HG02885 (cell line): Measurements from ENCODE around the gene ZNF618.

Experiments used
- ATAC-seq: cut with Tn5 transposase; IDR thresholded peaks from one replicate; pipeline ENCODE4 v1.9.1; 2021; ENCODE audit warnings: mild to moderate bottlenecking; ENCODE audit not compliant: unreplicated experiment, poor library complexity

Gene ZNF618

DNA sequence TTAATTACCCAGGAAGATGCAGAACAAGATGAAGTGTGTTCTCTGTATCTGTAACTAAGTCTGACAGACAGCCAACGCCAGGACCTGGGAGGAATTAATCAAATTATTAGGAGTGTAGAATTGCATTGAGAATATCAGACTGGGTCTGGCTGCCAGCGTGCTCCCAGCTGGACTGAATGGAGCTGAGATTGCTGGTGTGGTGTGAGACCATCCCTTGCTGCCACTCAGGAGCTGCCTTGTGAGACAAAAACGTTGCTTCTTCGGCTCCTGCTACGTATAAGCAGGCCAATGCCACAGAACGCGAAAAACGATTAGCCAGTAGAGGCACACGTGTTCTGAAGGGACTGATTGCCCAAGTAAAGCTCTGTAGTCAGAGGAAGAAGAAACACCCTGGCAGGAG lies 135.2 kb downstream of the ZNF618 start:
- ATAC-seq, result no peak

DNA sequence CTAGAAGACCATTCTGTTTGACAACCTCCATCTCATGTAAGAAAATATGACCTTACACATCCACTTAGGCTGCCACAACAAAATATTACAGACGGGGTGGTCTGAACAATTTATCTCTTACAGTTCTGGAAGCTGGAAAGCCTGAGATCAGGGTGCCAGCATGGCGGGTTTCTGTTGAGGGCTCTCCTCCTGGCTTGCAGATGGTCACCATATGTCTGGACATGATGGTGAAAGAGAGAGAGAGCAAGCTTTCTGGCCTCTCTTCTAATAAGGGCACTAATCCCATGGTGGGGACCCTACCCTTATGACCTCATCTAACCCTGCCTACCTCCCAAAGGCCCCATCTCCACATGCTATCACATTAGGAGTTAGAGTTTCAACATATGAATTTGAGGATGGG lies 136.0 kb downstream of the ZNF618 start:
- ATAC-seq, result no peak

DNA sequence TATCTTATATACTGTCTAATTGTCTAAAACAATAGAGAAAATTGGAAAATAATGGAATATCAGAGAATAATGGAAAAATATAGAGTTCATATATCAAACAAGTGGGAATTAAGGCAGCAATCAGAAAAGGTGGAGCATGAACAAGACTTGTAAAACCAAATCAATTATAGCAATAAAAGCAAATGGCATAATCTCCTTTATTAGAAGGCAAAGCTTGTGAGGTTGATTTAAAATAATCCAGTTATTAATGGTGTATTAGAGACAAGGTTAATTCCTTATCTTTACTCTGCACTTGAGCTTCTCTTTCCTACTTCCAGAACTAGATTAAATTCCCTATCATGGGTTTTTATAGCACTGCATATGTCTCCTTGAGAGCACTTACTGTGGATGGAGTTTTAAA lies 137.9 kb downstream of the ZNF618 start:
- ATAC-seq, result no peak

DNA sequence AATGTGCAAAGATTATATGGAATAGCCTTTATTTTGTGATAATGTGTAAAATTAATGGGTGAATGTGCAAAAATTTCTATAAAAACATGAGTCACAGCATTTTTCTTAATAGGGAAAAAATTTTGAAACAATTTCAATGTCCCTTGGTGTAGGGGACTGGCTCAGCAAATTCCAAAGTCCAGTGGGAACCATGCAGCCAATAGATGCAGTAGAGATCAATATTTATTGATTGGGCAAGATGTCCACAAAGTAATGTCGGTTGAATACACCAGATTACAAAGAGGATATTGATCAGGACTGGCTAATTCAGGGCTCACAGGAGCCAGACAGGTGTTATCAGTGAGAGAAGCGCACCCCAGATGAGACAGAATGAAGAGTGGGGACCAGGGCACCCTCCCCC lies 139.5 kb downstream of the ZNF618 start:
- no peak for ATAC-seq

DNA sequence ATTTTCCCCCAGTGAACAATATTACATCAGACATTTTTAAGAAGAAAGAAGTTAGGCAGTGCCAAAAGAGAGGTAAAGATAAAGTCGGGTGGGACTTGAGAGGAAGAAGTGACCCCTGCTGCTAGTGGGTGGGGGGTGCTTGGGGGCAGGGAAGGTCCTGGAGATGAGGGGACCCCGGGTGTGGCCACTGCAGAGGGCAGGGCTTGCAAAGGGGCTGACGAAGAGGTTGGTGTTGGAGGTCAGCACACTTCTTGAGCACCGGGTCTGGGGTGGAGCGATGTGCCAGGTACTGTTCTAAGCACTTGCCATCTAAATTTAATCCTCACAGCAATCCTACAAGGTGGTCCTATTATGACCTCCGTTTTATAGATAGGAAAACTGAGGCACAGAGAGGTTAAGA lies 140.0 kb downstream of the ZNF618 start:
- no peak for ATAC-seq

DNA sequence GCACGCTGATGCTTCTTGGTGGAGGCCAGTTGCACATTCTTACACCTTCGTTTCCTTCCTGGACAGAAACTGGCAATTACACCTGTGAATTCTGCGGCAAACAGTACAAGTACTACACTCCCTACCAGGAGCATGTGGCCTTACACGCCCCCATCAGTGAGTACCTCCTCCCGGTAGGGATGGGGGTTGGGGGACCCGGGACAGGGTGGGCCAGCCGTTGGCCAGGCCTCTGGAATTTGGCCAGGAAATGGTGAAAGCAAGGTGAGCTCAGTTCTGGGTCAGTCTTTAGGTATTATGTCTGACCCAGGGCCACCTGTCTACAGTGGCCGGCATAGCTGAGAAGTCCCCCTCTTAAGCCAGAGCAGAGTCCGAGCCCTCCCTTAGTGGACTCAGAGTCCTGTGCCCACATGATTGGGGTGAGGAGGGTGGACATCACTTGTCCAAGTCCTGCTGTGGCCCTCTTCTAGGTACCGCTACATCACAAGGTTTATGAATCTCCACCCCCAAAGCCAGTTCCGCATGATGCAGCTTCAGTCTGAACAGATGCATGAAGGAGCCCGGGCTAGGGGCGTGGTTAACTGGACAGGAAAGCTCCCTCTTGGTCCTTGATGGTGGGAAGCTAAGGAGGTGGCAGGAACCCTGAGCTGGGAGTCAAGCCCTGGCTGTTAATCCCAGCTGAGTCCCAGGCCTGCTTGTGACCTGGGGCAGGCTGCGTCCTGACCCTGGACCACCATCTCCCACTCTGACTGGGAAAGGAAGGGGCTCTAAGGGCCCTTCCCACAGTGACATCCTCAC lies 140.7 kb downstream of the ZNF618 start:
- ATAC-seq, result no peak

DNA sequence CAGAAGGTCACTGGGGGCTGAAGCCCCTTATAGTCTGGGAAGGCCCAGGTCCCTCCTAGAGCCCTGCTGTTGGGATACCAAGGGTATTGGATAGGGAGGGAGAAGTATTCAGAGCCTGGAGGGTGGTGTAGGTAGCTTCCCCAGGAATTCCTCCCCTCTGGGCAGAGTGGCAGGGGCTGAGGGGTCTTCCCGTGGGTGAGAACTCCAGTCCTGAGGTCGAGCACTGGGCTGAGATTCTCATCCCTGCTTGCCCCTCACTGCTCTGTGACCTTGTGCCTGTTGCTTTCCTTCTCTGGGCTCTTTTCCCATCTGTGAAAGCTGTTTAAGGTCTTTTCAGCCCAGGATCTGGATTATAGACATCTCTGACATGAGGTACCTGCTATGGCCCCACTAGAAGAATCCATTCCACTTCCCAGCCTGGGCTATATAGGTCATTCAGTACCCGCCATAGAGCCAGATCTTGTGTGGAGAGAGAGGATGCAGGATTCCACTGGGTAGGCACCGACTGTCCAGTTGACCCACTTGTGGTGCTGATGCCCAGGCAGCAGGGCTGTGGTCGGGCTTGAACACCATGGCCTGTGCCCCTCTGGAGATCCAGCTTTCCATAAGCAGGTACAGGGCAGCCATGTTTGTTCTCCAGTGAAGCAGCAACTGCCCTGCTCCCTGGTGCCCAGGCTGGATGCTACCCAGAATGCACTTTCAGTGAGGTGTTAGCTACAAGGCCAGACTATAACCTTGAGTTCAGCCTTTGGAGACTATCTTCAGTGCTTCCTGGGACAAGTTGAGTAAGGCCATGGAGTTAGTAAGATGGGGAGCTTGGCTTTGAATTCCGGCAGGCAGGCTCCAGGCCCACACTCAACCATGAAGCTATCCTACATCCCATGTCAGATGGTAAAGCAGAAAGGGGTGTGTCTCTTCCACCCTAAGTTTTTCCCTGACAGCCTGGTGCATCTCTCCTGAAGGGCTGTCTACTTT lies 141.9 kb downstream of the ZNF618 start:
- no peak for ATAC-seq

DNA sequence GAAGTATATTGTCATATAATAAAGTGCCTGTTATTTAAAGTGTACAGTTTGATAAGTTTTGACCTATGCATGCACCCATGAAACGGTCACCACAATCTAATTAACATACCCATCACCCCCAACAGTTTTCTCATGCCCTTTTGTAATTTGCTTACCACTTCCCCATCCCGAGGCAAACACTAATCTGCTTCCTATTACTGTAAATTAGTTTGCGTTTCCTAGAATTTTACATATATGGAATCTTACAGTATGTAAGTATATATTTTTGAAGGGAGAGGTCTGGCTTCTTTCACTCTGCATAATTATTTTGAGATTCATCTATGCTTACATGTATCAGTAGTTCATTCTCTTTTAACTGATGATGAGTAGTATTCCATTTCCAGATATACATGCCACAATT lies 145.5 kb downstream of the ZNF618 start:
- no peak for ATAC-seq

DNA sequence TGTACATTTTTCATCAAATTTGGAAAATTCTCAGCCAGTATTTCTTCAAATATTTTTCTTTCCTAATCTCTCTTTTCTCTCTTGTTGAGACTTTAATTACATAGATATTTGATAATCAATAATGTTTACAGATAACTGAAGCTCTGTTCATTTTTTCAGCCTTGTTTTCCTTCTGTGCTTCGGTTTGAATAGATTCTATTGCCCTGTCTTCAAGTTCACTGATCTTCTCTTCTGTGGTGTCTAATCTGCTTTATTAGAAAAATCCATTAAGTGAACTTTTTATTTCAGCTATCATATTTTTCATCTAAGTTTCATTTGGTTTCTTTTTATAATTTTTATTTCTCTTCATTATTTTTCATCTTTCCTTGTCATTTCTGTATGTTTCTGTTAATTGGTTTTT lies 147.9 kb downstream of the ZNF618 start:
- no peak for ATAC-seq

DNA sequence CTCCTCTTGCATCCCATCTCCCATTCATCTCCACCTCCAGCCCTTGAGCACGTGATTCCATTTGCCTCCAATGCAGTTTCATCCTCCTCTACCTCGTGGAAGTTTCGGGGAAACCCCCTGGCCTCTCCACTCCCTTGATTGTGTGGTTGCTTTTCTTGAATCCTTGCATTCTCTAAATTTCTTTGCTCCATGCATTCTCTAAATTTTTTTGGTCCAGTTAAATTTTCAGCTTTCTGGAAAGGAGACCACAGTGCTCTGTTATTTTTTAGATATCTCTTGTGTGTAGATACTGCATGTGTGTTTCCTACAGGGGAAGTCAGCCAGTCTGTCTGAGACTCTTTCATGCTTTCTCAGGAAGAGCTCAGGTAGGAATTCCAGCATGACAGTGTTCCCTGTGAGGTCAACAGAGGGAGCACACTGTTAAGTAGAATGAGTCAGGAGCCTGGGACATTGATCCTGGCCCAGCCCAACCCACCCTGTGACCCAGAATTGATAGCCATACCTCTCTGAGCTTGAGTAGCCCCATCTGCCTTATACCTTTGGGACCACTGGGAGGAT lies 149.2 kb downstream of the ZNF618 start:
- ATAC-seq, result no peak

DNA sequence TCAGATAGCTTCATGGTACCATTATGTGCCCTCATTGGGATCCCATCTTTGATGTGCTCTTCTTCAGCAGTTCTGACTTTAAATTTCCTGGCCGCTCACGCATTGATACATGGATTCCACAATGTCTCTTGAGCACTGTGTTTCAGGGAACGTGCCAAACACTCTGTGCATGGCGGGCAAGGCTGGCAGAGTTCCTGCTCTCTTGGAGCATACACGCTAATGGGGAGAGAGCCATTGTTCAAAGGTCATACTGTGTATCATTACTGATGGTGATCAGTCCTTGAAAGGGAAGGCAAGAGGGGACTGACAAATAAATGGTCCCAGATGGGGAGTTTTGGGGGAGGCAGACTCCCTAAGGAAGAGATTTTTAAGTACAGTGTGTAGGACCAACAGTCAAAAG lies 149.7 kb downstream of the ZNF618 start:
- no peak for ATAC-seq

DNA sequence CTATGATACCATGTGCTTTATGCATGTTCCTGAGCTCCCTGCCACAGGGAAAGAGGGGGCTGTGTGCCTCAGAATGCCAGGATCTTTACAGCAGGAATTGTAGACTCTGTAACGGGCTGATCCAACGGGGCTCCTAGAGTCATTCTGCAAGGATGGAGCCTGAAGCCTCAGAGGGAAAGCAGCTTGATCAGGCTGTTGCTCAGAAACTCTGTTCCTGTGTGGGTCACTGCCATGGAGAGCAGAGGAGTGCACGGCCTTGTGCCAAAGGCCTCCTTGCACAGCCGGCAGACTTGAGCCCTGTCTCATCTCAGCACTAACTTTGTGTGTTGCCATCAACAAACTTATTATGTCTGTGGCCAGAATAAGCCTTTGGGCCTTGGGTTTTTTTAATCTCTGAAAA lies 150.2 kb downstream of the ZNF618 start:
- ATAC-seq, result no peak

DNA sequence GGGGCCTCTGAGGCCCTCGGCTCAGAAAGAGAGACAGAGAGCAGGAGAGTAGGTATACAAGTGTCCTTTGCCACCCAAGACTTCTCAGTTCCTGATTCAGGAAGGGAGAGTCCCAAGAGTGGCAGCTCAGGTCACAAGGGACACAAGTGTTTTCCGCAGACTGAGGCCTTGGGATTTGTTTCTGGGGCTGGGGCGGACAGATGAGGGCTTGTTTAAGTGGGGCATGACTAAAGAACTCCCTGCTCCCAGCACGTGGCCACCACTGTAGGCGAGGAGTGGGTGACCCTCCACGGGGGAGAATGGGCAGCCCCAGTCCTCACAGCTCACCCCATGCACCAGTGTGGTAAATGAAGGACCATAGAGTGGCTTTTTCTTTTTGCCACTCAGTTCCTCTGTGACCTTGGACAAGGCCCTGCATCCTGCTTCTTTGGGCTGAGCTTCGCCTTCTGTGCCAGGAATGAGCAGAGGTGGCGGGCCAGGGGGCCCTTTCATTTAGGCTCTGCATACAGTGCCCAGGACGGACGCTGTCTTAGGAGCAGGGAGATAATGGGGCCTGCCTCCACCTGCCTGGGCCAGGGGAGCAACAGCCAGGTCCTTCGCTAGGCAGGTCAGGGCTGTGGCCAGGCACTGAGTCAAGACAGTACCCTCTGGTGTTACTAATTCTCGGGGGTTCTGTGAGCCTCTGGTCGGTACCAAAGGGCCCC lies 151.2 kb downstream of the ZNF618 start:
- no peak for ATAC-seq

DNA sequence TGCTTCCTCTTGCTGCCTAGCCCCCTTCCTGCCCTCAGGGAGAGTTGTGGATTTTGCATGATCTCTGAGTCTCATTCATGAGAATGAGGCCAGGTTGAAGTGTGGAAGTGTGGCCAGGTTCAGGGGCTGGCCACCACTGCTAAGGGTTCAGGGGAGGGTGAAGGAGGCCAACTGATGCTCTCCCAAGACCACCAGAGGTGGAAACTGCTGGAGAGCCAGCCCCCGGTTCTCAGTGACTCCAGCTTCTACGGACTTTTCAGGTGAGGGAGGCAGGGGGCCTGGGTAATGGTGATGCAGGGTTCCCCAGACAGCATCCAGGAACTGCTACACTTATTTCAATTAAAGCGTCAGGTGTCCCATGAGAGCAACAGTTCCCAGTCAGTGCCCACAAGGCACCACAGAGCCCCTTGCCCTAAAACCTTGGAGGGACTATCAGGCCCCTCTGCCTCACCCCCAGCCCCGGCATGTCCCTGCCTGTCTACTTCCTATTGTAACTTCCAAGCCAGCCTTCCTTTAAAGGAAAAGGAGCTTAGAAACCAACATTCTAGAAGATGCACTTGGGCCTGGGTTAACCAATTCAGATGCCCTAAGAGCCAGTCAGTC lies 151.9 kb downstream of the ZNF618 start:
- ATAC-seq, result no peak

DNA sequence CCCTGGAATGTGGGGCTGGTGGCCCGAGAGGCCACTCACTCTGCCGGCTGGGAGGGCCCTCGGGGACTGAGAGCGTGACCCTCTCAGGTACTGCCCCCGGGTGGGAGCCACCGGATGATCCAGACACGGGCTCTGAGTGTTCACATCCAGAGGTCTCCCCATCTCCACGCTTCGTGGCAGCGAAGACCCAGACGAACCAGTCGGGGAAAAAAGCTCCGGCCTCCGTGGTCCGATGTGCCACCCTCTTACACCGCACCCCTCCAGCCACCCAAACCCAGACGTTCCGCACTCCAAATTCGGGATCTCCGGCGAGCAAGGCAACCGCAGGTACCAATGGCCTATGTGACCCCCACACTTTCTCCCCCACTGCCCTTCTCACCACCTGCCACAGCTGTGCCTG lies 152.5 kb downstream of the ZNF618 start:
- no peak for ATAC-seq

DNA sequence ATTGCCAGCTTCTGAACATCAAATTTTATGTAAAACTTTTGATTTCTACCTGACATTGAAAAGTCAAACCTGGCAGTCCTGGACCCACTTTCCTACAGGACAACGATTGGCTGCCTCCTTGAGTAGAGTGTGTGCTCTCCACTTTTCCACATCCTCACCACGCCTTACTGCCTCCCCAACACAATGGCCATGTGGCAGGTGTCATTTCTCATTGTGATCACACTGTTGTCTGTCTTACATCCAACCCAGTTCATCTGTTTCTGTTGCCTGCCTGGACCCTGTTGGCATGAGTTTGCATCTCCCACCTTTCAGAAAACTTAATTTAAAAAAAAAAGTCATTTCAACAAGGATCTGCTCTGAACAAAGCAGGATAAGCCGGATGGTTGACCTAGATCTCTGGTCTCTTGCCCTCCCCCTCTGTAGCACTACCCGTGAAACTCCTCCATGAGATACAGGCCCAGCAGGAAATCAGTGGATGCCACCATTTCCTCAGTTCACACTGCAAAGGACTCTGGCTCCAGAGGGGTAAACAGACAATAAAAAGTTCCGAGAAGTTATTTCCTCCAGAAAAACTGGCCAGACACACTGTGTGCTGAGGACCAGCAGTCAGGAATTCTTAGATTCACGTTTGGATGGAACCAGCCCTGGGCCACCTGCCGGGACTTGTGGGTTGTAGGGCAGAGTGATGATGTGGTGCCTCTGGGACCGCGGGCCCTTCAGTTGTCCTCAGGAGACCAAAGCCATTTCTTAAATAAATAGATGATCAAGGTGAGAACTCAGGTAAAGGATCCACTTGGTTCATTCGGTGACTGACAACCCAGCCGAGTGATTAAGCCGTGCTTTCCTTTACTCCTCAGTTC lies 153.4 kb downstream of the ZNF618 start:
- no peak for ATAC-seq

DNA sequence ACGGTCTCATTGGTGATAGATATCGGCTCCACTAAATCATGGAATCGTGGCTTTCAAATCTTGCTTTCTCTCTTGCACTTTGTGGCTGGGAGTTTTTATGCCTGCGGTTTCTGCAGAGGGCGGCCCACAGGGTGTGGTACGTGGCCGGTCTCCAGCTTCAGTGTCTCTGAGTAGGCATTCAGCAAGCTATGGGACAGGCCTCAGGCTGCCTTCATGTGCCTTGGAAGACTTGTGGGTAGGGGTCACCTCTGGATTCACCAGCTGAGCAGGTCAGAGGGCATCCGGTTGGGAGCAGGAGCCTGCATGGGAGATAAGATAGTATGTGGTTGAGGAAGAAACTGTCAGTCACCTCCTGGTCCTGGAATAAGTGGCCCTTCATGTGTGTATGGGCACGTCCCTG lies 154.3 kb downstream of the ZNF618 start:
- ATAC-seq, result no peak

DNA sequence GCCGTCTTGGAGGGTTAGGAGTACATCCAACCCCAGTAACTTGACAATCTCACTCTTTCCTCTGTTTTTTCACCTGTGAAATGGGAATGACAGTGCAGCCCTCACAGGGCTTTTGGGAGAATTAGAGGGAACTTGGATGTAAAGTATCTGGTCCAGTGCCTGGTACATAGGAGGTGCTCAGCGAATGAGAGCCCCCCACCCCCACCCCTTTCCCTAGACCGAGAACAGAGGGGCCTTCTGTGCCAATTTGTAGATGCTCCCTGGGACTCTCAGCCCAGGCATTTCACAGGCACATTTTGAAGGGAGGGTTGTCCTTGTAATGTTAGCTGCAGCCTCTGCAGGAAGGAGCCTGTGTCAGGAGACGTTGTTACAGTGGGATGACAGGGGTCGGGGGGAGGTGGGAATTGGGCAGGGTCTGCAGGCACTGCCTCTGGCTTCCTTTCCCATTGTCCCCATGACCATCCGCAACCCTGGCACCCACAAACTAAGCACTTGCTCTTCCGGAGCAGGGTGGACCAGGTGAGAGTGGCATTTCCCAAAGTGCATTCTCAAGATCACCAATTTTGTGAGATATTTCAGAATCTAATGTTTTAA lies 155.0 kb downstream of the ZNF618 start:
- no peak for ATAC-seq
